Kidney epithelial cell (primary cell): ENCODE results near the gene EYA3. TPM values are rescaled to one million over a fixed set of nuclear protein-coding genes. Genes with fewer than 3 reads are reported as not detected.

Experiments
- DNase-seq: peaks from one replicate; pipeline ENCODE4 v3.0.0-alpha.2; 2010; ENCODE audit warnings: low read depth
- H3K27me3 ChIP-seq: 2 replicates; pipeline ENCODE4 v1.6.0; 2011; ENCODE audit warnings: low read length; ENCODE audit not compliant: control insufficient read depth, insufficient read depth
- H3K36me3 ChIP-seq: 2 replicates; pipeline ENCODE4 v1.5.1; 2011; ENCODE audit warnings: low read length; ENCODE audit not compliant: control insufficient read depth, insufficient read depth
- H3K4me3 ChIP-seq: 2 replicates; pipeline ENCODE4 v1.5.1; 2011; ENCODE audit warnings: low read depth, mild to moderate bottlenecking, control low read depth, low read length
- CTCF ChIP-seq: IDR thresholded peaks from 2 replicates; pipeline ENCODE4 v1.5.1; 2011; ENCODE audit warnings: mild to moderate bottlenecking, moderate library complexity, low read length, control low read depth, inconsistent platforms; ENCODE audit not compliant: insufficient read depth, poor library complexity, severe bottlenecking
- total RNA-seq: library from RNA; depleted of rRNA; stranded (reverse); fragments of >200 nt; gene quantifications from 2 replicates; pipeline ENCODE4 v1.2.3, GENCODE V29; 2015

The EYA3 gene
- total RNA-seq, 1 donor from 2014 or later = 15.1 TPM

GRCh38 chr1:27922272-27922671 lies 166.1 kb downstream of the EYA3 start:
- Histone ChIP-seq H3K27me3 (no peaks in the 10 kb centered on the region), H3K4me3 (no peak overlapping the region), H3K36me3 (no peaks in the 10 kb centered on the region)
- DNase-seq = no peak
- no peak for TF ChIP-seq CTCF

Other genes starting within 250 kb of the EYA3 start
- gene THEMIS2, start 216.1 kb downstream of the EYA3 start, total RNA-seq = 22.6 and 23.4 TPM in 2 replicates
- 21.8 and 27.2 TPM in 2 replicates for gene RPA2, start 174.0 kb downstream of the EYA3 start, total RNA-seq
- gene SMPDL3B, start 153.6 kb downstream of the EYA3 start, total RNA-seq = 20.1 and 23.3 TPM in 2 replicates
- 11.7 and 12.7 TPM in 2 replicates for gene XKR8, start 128.6 kb downstream of the EYA3 start, total RNA-seq
- gene PTAFR, start 88.1 kb upstream of the EYA3 start, total RNA-seq = 1.8 and 2.3 TPM in 2 replicates
- 78.9 and 93.3 TPM in 2 replicates for gene DNAJC8, start 144.4 kb upstream of the EYA3 start, total RNA-seq
- gene ATP5IF1, start 147.5 kb upstream of the EYA3 start, total RNA-seq = 233 and 247 TPM in 2 replicates
- gene SESN2, start 170.9 kb upstream of the EYA3 start, total RNA-seq = 121 and 147 TPM in 2 replicates
- 19.4 and 27.1 TPM in 2 replicates for gene MED18, start 240.4 kb upstream of the EYA3 start, total RNA-seq